ENCODE results near the gene CXCL14. TPM values are rescaled to one million over a fixed set of nuclear protein-coding genes. Genes with fewer than 3 reads are reported as not detected.

The CXCL14 gene
- total RNA-seq, 2 experiments from 2014 or later: not detected

- ChIA-PET CTCF (interaction anchor here (0.9 kb wide), 1 partner anchor 8 kb away, joined by 3 read pairs; no protein-coding TSS in a partner anchor), POLR2A (no interaction called here)
- H3K4me3 Mint-ChIP-seq: peak overlapping the region; percentile 80
- H3K27me3 Mint-ChIP-seq: peaks cover 89% of the 10 kb centered on the region
- H3K36me3 Mint-ChIP-seq (ENCODE audit: low read depth): peaks cover 3% of the 10 kb centered on the region
- no peak for DNase-seq
- peaks cover 16% of the 10 kb centered on the region for H3K4me1 Mint-ChIP-seq
- H3K9me3 Mint-ChIP-seq: no peaks in the 10 kb centered on the region
- peak overlapping the region; percentile 65 for H3K27ac Mint-ChIP-seq
Observed at GRCh38 chr5:135543485-135544304, 35.1 kb downstream of the CXCL14 start.

- H3K27ac Mint-ChIP-seq: no peak overlapping the region
Observed at GRCh38 chr5:135543001-135543484, 35.7 kb downstream of the CXCL14 start.

DNA sequence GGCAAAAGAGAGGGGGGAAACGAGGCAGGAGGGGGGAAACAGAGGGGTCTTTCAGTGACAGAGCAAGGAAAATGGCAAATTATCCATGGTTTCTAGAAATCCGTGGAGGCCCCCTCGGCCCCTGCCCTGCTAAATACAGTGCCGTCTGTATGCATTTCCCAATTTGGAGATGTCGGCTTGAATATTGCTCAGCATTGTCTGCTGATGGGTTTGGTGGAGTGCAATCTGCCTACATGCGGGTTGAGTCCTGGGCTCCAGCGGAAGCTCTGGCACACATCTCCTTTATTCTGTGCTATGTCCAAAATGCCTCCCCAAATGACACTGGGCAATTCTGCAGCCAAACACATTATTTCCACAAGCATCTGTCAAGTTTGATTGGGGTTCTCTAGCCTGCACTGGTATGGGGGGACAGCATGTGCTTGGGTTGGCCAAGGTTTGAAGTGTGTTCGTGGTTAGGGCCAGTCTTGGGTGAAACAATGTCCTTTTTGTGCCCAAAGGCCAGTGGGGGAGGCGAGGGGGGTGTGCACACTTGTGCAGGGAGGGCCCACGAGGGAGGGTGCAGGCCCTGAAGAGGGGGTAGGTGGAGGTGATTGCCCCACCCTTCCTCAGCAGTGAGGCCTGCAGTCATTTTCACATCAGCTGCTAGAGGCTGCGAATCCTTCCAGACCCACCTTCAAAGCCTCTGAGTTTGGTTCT lies 36.8 kb downstream of the CXCL14 start:
- no peak for DNase-seq
- Mint-ChIP-seq H3K27ac (no peak overlapping the region), H3K9me3 (no peaks in the 10 kb centered on the region), H3K36me3 (ENCODE audit: low read depth) (peaks cover 3% of the 10 kb centered on the region), H3K4me1 (peaks cover 16% of the 10 kb centered on the region), H3K4me3 (no peak overlapping the region), H3K27me3 (peaks cover 90% of the 10 kb centered on the region)
- ChIA-PET CTCF (interaction anchor here (1.0 to 3.5 kb wide), 3 partner anchors 9 to 76 kb away, joined by 3 to 11 read pairs (median 3); no protein-coding TSS in a partner anchor), POLR2A (no interaction called here)

More at GRCh38 chr5:135543001-135543484, 35.7 kb downstream of the CXCL14 start:
- DNase-seq: no peak
- Mint-ChIP-seq H3K4me1 (peaks cover 16% of the 10 kb centered on the region), H3K27me3 (peaks cover 90% of the 10 kb centered on the region), H3K36me3 (ENCODE audit: low read depth) (peaks cover 3% of the 10 kb centered on the region), H3K4me3 (peak overlapping the region; percentile 55), H3K9me3 (no peaks in the 10 kb centered on the region)
- POLR2A ChIA-PET: no interaction called here
- CTCF ChIA-PET: interaction anchor here (0.9 to 1.0 kb wide), 2 partner anchors 8 to 10 kb away, joined by 3 read pairs; no protein-coding TSS in a partner anchor

DNA sequence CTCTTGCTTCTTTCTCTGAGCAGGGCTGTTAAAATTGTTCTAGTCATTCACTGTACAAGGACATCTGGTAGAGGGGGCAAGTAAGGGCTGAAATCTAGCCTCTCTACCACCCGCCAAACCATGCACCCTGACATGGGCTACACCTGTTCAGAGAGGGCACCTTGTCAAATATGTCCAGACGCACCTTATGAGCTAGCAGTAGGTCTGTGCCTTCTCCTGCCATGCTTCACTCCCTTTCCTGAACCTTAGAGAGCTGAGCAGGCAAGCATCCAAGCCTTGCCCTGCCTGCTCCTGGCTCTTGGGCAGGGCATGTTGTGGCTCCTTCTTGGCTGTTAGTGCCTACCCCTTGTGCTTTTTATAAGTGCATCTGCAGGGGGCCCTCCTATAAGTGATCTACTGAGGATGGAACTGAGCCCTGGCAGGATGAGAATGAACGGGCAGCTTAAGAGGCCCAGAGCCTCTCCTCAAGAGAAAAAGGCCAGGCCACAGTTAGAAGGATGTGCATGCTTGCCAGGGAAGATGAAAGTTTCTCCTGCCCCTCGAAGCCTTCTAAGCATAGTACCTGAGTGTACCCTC lies 39.3 kb downstream of the CXCL14 start:
- Mint-ChIP-seq H3K27ac (no peak overlapping the region), H3K9me3 (no peaks in the 10 kb centered on the region), H3K4me3 (no peak overlapping the region), H3K36me3 (ENCODE audit: low read depth) (peaks cover 3% of the 10 kb centered on the region), H3K4me1 (peaks cover 14% of the 10 kb centered on the region), H3K27me3 (peaks cover 84% of the 10 kb centered on the region)
- POLR2A ChIA-PET: no interaction called here
- CTCF ChIA-PET: interaction anchor here (0.8 to 3.5 kb wide), 2 partner anchors 12 to 26 kb away, joined by 3 to 11 read pairs; no protein-coding TSS in a partner anchor
- DNase-seq: no peak

GRCh38 chr5:135538261-135538660 lies 40.5 kb downstream of the CXCL14 start:
- CTCF ChIA-PET: no interaction called here
- DNase-seq: no peak
- H3K4me3 Mint-ChIP-seq: no peak overlapping the region

GRCh38 chr5:135537745-135538144 lies 41.0 kb downstream of the CXCL14 start:
- CTCF ChIA-PET: interaction anchor here (1.1 kb wide), 1 partner anchor 11 kb away, joined by 4 read pairs; no protein-coding TSS in a partner anchor
- DNase-seq: no peak
- Mint-ChIP-seq H3K4me3 (no peak overlapping the region), H3K27me3 (peaks cover 87% of the 10 kb centered on the region), H3K36me3 (ENCODE audit: low read depth) (no peaks in the 10 kb centered on the region), H3K4me1 (peaks cover 3% of the 10 kb centered on the region), H3K27ac (no peak overlapping the region), H3K9me3 (no peaks in the 10 kb centered on the region)
- POLR2A ChIA-PET: no interaction called here

More at GRCh38 chr5:135538261-135538660, 40.5 kb downstream of the CXCL14 start:
- Mint-ChIP-seq H3K4me1 (peaks cover 7% of the 10 kb centered on the region), H3K9me3 (no peaks in the 10 kb centered on the region), H3K27ac (no peak overlapping the region), H3K36me3 (ENCODE audit: low read depth) (no peaks in the 10 kb centered on the region), H3K27me3 (peaks cover 88% of the 10 kb centered on the region)
- POLR2A ChIA-PET: no interaction called here

- no peak overlapping the region for H3K27ac Mint-ChIP-seq
- H3K27me3 Mint-ChIP-seq: peaks cover 87% of the 10 kb centered on the region
- no peak for DNase-seq
- POLR2A ChIA-PET: no interaction called here
- H3K9me3 Mint-ChIP-seq: no peaks in the 10 kb centered on the region
- no peaks in the 10 kb centered on the region for H3K36me3 Mint-ChIP-seq (ENCODE audit: low read depth)
- no peak overlapping the region for H3K4me3 Mint-ChIP-seq
- CTCF ChIA-PET: interaction anchor here (1.1 to 1.3 kb wide), 2 partner anchors 12 to 15 kb away, joined by 3 to 4 read pairs; no protein-coding TSS in a partner anchor
- H3K4me1 Mint-ChIP-seq: peaks cover 3% of the 10 kb centered on the region
Observed at GRCh38 chr5:135537271-135537670, 41.5 kb downstream of the CXCL14 start.

- H3K27me3 Mint-ChIP-seq: peaks cover 86% of the 10 kb centered on the region
- DNase-seq: no peak
- H3K4me3 Mint-ChIP-seq: no peak within 1 kb of the TSS
- H3K27ac Mint-ChIP-seq: no peak within 1 kb of the TSS
- POLR2A ChIA-PET: no interaction called here
- no peaks in the 10 kb centered on the region for H3K36me3 Mint-ChIP-seq (ENCODE audit: low read depth)
- CTCF ChIA-PET: interaction anchor here (1.3 kb wide), 1 partner anchor 16 kb away, joined by 3 read pairs; no protein-coding TSS in a partner anchor
- H3K9me3 Mint-ChIP-seq: no peaks in the 10 kb centered on the region
- peaks cover 3% of the 10 kb centered on the region for H3K4me1 Mint-ChIP-seq
Observed at GRCh38 chr5:135535820-135536801, 42.7 kb downstream of the CXCL14 start, which contains the start of gene NEUROG1. Gene NEUROG1, minus strand, starts transcription at chr5:135535964. Its CDS starts 274 bp downstream, at chr5:135535690.

GRCh38 chr5:135535420-135535819 lies 43.4 kb downstream of the CXCL14 start:
- peaks cover 85% of the 10 kb centered on the region for H3K27me3 Mint-ChIP-seq
- H3K36me3 Mint-ChIP-seq (ENCODE audit: low read depth): no peaks in the 10 kb centered on the region
- no peak overlapping the region for H3K27ac Mint-ChIP-seq
- POLR2A ChIA-PET: no interaction called here
- no peaks in the 10 kb centered on the region for H3K9me3 Mint-ChIP-seq
- H3K4me3 Mint-ChIP-seq: no peak overlapping the region
- H3K4me1 Mint-ChIP-seq: peaks cover 3% of the 10 kb centered on the region
- CTCF ChIA-PET: no interaction called here
- no peak for DNase-seq

DNA sequence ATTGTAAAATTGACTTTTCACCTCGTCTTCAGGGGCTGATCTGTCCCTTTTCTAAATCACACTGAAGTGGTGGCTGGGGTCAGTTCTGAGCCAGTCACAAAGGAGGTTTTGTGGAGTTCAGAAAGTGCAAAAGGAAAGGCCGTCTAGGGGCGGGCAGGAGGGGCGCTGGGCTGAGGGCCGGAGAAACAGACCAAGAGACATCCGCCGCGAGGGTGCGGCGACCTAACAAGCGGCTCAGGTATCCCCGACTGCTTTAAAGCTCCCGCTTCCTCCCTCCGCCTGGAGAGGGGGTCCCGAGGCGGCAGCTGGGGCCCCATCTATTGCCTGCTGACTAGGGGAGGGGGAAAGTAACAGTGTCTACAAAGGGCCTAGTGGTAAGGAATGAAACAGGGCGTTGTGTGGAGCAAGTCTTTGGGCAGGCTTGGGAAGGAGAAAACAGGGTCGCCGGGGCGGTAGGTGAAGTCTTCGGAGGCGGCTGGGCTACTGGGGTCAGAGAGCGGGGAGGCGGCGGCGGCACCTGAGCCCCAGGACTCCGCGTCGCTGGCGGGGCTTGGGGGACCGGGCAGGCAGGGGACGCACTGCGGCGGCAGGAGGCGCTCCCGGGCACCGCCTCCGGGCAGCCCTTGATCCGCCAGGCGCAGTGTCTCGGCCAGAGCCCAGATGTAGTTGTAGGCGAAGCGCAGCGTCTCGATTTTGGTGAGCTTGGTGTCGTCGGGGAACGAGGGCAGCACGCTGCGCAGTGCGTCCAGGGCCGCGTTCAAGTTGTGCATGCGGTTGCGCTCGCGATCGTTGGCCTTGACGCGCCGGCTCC lies 44.0 kb downstream of the CXCL14 start:
- Mint-ChIP-seq H3K36me3 (ENCODE audit: low read depth) (no peaks in the 10 kb centered on the region), H3K4me1 (peaks cover 3% of the 10 kb centered on the region), H3K9me3 (no peaks in the 10 kb centered on the region), H3K4me3 (no peak overlapping the region), H3K27ac (no peak overlapping the region), H3K27me3 (peaks cover 86% of the 10 kb centered on the region)
- DNase-seq: no peak
- ChIA-PET POLR2A (no interaction called here), CTCF (interaction anchor here (3.0 kb wide), 1 partner anchor 32 kb away, joined by 7 read pairs; no protein-coding TSS in a partner anchor)

DNA sequence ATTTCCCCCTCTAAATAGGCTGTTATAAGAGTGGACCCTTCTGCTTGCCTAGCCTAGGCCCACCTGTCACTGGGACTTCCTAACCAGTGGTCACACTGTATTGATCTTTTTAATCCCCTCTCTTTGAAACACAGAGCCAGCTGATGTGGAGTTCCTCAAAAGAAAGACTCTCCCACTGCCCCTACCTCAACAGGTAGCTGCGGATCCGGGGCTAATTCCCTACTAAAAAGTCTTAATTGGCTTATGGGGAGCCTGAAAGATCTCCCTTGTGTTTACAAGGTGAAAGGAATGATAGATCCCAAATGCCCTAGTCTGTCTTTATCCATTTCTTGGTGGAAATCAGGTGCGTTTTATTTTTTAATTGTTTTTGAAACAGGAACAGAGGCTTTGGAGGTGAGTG lies 45.0 kb downstream of the CXCL14 start:
- no peak for DNase-seq
- Mint-ChIP-seq H3K36me3 (ENCODE audit: low read depth) (no peaks in the 10 kb centered on the region), H3K27ac (no peak overlapping the region), H3K4me1 (peaks cover 3% of the 10 kb centered on the region), H3K4me3 (no peak overlapping the region), H3K9me3 (no peaks in the 10 kb centered on the region), H3K27me3 (peaks cover 83% of the 10 kb centered on the region)
- POLR2A ChIA-PET: no interaction called here
- CTCF ChIA-PET: interaction anchor here (3.0 kb wide), 1 partner anchor 33 kb away, joined by 7 read pairs; no protein-coding TSS in a partner anchor
